GM21619 (cell line): ENCODE data around the gene FGGY.
"Not testable (repeated sequence)": the region's sequence is repeated elsewhere in the genome, so short reads cannot be mapped to it uniquely, and the experiment has no call there.

ENCODE experiments used
- ATAC-seq: cut with Tn5 transposase; IDR thresholded peaks from one replicate; pipeline ENCODE4 v1.9.1; 2021; ENCODE audit not compliant: unreplicated experiment

Gene FGGY

DNA sequence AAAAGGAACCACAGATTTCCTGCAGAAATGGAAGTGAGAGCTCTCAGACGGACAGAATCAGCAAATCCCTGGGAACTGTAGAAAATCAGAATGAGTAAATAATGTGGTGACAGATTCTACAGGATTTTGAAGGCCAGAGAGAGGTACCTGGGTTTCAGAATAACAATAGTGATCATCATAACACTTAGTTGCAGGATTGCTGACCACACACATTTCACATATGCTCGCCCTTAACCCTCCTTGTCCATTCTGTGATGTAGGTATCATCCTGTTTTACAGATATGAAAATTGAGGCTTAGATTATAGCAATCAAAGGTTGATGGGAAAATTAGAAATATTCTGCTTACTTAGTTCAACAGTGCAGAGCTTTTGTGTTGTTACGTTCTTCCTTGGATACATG lies 419.9 kb downstream of the FGGY start:
- no peak for ATAC-seq

DNA sequence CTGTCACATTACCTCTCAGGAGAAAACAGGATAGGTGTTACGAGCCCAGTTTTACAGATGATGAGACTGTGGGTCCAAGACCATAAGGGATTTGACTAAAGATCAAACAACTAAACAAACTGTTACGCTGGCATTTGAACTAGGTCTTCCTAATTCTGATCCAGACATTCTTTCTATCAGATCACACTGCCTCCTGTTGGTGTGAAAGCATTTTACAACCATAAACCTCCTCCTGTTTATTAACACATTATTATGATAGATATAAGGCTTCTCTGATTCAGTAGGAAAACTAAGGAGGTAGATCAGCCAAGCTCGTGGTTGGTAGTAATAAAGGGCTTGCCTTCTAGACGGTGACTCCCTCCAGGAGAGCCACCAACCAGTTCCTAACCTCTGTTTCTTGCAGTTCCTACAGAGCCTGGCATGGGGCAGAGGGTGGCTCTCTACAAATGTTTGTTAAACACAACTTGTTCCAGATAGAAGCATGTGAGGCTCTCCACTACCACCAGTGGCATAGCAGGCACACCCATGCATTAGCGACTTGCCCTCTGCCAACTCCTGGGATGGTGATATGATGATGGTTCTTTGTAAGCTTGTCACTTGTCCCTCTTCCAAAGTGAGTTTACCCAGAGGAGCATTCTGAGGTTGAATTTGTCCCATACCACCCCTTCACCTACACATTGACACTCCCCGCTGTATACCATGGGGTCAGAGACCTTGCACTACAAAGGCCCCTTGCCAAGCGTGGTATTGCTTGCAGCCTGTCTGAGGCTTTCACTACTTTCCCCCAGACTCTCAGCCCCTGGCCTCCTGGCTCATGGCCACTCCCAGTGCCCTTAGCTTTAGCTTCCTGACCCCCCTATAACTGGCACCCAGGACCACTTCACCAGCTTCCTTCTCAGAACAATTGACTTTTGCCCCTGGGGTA lies 421.4 kb downstream of the FGGY start:
- ATAC-seq, result no peak

DNA sequence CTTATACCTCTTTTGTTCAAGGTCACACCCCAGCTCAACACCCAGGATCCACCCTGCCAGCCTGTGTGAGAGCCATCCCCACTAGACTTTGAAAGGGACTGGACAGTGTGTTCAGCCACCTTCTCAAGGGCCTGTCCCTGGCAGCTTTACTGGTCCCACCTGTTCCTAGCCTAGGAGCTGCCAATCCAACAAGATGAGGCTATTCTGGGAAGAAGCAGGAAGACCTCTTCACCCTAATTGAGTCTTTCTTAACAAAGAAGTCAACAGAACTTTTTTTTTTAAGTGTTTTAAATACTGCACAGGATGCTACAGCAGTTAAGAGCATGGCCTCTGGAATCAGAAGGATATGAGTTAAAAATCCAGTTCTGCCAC lies 422.1 kb downstream of the FGGY start:
- no peak for ATAC-seq

DNA sequence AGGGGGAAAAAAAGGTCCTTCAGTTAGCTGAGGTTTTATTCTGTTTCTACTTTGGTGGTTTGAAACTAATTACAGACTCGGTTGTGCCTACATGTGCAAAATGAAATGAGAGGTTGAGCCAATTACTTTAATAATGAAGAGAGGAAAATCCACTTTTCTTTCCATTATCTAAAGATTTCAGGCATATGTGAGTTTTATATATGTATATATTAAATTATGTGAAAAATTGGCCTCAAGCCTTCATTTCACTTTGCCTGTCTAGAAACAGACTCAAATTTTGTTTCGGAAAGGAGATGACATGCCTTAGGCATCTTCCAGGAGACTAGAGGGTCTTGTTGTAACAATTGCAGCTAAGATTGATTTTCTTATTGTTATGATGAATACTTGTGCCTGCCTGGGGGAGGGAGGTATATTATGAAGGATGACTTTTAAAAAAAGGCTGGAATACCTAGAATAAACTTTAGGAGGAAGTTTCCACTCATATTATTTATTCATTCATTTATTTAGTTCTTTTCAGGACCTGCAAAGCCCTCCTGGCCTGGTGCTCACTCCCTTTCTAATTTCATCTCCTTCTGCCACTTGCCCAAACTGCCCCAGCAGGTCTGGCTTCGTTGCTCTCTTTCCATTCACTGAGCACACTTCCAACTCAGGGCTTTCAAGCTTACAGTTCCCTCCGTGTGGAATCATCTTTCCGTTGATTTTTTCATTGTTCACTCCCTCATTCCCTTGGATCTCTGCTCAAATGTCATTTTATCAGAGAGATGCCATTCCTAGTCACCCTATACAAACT lies 423.6 kb downstream of the FGGY start:
- ATAC-seq, result no peak

DNA sequence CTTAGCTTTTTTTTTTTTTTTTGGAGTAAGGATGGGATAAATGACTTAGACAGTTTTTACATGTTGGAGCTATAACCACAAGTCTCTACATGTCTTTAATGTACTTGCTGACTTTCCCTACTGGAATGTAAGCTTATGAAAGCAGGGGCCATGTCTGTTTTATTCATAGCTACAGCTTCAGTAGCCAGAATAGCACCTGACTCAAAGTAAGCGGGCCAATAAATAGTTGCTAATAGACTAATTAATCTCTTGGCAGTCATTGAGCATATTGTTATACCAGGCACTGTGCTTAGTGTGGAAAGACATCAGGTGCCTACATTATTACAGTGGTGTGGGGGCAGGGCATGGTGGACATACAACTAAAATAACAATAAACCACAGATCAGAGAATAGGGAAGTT lies 433.4 kb downstream of the FGGY start:
- no peak for ATAC-seq

DNA sequence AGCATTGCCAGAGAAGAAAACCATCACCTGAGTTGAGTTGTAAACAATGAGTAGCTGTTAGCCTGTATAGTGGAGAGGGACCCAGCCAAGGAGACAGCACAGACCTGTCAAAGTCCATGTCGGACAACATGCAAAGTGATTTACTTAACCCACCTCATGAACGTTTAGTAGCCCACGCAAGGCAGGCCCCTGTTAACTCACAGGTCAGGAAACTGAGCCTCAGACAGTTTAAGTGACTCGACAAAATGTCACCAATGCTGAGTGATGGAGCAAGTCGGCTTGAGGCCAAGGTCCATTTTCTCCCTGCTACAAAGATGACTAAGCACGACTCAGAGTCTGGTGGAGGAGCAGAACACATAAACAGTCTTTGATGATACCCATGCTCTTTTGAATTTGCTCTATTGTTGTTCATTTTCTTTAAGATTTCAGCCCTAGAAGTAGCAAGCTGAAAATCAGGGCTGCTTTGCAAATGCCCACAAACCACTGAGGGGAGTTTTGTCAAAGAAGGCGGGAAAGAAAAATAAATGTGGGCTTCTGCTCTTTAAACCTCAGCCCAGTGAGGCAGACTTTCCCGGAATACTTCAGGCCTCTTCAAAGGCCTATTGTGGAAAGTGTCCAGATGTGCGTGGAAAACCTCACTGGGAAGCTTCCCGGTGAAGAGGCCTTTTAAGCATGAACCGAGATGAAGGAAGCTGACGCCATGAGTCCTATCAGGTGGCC lies 434.0 kb downstream of the FGGY start:
- no peak for ATAC-seq

DNA sequence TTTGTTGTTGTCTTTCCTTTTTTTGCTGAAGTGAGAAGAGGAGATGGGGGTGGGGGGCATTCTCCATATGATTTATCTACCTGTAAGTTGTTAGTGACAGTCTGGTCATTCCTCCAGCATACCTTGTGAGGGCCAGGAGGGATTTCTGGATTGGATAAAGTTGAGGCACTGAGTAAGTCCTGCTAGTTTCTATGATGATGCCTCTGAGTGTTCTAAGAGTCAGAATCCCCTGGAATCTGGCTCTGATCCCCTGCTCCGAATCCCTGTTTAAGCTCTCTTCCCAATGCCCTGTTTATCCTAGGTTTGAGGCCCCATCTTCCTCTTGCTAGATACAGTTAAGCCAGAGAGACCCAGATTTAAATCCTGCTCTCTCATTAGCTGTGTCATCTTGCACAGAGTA lies 434.7 kb downstream of the FGGY start:
- ATAC-seq, result no peak

DNA sequence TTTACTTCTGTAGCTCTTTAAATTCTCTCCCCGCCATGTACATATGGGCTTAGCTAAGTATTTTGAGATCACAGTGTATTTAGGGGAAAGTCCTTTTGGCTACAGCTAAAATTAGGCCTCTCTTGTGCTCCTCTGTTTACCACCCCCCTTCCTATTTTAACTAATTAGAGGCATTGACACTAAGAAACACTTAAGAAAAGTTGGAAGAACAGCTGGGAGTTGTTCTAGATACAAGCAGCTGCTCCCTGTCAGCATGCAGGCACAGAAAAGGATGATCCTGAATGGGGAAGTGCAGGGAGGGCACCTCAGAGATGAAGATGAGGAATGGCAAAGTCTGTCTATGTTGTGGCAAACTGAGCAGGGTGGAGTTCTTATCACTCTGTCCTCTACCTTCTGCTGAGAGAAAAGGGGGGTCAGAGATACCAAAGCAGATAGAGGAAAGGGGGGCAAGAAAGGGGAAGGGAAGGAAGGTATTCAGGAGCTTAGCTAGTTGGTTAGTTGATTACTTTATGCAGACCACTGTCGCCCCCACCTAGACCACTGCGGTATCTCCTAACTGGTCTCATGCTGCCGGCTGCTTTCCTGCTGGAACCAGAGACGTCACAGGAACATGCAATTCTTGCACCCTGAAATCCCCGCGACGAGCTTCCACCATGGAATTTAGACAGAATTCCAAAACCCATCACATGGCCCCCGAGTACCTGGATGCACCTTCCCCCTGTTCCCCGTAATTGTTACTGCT lies 435.5 kb downstream of the FGGY start:
- no peak for ATAC-seq

DNA sequence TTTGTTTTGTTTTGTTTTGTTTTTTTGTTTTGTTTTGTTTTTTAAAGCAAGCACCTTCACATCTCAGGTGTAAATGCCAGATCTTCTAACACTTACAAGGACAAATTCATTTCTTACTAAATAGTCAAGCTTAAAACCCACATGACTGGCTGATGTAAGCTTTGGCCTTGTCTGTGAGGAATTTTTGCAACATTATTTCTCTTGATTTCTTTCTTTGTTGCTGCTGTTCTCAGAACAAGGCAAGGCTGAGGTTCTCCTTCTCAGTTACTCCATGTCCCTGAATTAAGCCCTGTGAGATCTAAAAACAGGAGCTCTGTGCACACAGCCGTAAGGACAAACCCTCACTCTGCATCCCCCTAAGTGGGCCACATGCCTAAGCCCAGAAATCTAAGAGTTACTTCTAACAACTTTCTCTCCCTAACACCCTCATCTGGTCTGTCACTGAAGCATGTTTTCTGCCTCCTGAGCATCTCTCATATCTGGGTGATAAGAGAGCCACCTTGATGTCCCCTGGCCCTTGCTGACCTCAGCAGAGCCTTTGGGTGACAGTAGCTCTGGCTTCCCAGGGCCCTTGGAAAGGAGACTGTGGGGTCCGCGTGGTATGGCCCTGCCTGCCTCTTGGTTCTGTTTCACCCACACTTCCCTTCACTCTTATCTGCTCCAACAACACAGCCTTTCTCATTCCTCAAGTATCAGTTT lies 436.7 kb downstream of the FGGY start:
- ATAC-seq, result no peak

DNA sequence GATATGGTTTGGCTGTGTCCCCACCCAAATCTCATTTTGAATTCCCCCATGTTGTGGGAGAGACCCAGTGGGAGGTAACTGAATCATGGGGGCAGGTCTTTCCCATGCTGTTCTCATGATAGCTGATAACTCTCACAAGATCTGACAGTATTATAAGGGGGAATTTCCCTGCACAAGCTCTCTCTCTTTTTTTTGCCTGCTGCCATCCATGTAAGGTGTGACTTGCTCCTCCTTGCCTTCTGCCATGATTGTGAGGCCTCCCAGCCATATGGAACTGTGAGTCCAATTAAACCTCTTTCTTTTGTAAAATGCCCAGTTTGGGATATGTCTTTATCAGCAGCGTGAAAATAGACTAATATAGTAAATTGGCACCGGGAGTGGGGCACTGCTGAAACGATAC lies 439.0 kb downstream of the FGGY start:
- ATAC-seq, result not testable (repeated sequence)

DNA sequence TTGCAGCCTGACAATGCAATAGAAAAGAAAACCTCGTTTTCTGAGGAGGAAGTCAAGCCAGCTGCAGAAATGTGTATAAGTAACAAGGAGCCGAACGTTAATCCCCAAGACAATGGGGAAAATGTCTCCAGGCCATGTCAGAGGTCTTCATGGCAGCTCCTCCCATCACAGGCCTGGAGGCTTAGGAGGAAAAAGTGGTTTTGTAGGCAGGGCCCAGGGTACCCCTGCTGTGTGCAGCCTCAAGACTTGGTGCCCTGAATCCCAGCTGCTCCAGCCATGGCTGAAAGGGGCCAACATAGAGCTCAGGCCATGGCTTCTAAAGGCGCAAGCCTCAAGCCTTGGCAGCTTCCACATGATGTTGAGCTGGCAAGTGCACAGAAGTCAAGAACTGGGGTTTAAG lies 439.9 kb downstream of the FGGY start:
- ATAC-seq, result no peak

DNA sequence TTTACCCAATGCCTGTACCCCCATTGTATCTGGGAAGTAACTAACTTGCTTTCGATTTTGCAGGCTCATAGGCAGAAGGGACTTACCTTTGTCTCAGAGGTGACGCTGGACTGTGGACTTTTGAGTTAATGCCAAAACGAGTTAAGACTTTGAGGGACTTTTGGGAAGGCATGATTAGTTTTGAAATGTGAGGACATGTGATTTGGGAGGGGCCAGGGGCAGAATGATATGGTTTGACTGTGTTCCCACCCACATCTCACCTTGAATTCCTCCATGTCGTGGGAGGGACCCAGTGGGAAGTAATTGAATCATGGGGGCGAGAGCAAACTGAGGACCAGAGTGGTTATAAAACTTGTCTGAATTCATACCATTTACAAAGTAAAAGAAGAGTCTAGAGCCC lies 440.7 kb downstream of the FGGY start:
- no peak for ATAC-seq

DNA sequence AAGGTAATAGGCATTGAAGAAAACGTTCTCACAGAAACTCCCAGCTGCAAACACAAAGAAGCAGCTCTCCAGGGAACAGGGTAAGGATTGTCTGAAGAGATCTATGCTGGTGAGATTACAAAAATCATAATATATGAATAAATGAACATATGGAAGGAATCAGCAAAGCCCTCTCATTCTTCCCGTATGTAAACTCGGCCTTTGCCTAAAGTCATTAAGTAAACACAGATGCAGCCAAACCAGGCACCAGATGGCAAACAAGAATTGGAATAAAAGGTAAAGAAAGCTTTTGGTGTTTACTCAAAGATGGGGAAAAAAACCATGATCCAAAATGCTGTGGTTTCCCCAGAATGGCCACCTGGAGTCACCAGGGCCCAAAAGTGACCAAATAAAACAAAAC lies 441.3 kb downstream of the FGGY start:
- ATAC-seq, result no peak

DNA sequence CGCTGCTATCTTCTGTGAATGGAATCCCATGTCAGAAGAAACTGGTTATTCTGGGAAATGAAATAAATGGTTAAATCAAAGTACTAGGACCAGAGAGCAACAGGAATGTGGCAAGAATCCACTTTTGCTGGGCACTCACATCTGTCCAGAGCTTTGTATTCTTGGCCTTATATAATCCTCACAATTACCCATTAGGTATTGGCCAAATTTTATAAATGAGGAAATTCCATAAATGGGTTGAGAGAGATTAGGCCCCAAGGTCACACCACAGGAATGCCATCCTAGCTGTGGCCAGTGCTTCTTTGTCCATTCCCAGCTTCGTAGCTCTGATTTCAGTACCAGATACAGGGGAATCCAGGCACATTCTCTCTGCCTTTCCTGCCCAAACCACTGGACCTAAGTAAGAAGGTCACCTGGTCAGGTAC lies 441.7 kb downstream of the FGGY start:
- ATAC-seq, result no peak

DNA sequence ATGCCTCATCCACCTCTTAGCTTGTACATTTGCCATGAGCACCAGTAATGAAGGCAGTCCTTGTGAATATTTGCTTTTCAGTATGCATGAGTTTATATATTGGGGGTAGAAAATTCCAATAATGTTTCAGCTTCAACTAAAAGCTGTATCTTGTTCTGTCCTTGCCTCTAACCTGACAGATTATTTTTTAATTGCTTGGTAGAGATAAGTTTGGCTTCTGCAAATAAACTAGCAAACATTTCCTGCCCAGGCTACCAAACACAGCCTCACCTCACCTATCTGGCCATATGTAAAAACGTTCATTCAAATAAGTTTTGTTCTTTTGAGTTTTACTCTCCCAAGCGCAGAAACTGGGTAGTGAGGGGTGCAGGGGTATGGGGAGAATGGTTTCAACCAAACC lies 442.2 kb downstream of the FGGY start:
- no peak for ATAC-seq

DNA sequence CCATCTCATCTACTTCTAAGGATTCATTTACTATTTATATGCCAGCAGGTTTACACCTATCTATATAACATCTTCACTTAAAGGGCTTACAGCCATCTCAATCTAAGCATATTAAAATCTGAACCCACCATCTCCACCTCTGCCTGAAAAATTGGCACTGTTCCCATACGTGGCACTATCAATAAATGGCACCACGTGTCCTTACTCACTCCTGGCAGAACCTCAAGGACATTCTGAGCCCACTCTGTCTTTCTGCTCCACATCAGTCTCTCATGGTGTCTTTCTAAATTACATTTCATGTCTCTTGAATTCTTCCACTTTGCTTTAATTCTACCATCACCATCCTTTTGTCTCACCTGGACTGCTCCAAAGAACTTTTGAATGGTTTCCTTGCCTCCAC lies 445.6 kb downstream of the FGGY start:
- no peak for ATAC-seq

DNA sequence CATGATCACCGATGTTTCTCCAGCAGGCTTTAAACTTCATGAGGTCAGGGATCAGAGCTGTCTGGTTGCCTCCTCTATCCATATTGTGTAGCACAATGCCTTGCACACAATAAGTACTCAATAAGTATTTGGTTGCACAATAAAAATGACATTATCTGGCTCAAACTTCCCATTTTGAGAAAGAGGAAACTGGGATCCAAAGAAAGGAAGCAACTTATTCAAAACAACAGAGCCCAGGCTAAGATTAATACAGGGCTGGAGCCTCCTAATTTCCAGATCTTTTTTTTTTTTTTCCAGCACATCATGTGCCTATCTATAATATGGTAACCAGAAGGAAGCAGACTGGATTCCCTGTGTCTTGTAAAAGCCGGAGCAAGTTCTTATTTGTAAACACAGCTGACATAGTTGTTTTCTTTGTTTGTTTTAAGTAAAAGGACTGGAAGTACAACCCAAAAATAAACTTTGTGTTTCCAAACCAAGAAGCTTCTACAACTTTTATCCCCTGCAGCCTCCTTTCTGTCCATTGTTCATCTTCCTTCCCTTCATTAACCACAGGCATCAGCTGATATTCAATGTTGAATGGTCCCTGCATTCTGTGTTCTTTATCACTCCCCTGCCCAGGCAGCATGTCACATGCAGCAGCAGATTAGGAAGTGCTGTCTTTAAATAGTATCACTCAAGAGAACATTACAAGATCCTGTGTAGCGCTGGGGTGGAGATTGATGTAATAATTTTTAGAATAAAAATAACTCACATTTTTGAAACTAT lies 446.6 kb downstream of the FGGY start:
- ATAC-seq, result no peak

DNA sequence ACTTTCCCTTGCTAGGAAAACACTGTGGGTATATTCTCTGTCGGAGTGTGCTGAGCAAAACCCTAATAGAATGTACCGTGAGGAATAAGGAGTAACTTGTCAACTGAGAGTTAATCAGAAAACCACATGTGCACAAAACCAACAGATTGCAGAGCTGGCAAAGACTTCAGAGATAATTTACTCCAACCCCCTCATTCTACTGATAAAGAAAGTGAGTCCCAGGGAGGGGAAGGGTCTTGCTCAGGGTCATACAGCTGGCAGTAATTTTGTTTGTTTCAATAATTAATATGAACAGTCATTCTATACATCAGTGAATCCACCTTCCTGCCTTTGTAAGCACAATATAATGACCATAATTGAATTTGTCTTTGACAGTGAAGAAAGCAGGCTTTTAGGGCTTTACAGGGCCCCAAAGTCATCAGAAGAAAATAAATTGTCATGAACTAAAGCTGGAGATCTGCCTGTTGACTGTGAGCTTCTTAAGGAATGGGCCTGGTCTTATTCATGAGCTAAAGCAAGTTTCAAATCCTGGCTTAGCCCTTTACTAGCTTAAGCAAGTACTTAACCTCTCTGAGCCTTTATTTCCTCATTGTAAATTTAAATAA lies 450.6 kb downstream of the FGGY start:
- ATAC-seq, result no peak

DNA sequence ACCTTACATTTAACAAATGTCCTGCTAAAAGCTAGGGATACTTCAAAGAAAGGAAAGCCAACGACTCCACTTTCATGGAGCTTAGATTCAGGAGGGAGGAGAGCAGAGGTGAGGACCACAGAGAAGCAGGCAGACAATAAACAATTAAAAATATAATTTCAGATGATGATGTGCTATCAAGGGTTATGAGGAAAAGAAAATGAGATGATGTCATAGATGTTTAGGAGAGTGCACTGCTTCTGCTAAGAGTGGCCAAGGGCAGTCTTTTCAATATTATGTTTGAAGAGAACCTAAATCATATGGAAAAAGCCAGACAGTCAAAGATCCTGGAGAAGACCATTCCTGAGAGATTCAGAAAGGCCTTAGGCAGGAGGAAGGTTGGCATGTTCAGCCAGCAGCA lies 451.2 kb downstream of the FGGY start:
- no peak for ATAC-seq
